Lung (tissue), 13 donors: Measurements from ENCODE around the gene INTS4. TPM values are rescaled to one million over a fixed set of nuclear protein-coding genes. Genes with fewer than 3 reads are reported as not detected.

ENCODE experiments used
- ATAC-seq: fragments of 200-7000 bp; cut with Tn5 transposase; one replicate; pipeline ENCODE4 v1.9.1; 2020; ENCODE audit warnings: moderate number of reproducible peaks; ENCODE audit not compliant: insufficient read depth, low FRiP score
- DNase-seq, 3 donors: peaks; one replicate each; pipeline ENCODE4 v3.0.0-alpha.2; 2013 to 2017
- H3K27ac ChIP-seq, 2 donors: one replicate each; pipeline ENCODE4 v1.5.1; 2013; ENCODE audit warnings: mild to moderate bottlenecking in 2 of 2, moderate library complexity in 2 of 2, control low read depth in 1 of 2, inconsistent platforms in 1 of 2, low read depth in 1 of 2, low read length in 1 of 2
- H3K27me3 ChIP-seq, 3 donors: one replicate each; pipeline ENCODE4 v1.5.1; 2013; ENCODE audit warnings: low read length in 2 of 3; ENCODE audit not compliant: control insufficient read depth in 3 of 3, insufficient read depth in 3 of 3
- H3K36me3 ChIP-seq, 4 donors: one replicate each; pipeline ENCODE4 v1.5.1; 2013; ENCODE audit warnings: low read length in 4 of 4, mild to moderate bottlenecking in 1 of 4, moderate library complexity in 1 of 4; ENCODE audit not compliant: control insufficient read depth in 4 of 4, insufficient read depth in 4 of 4
- H3K4me1 ChIP-seq, 5 donors: one replicate each; pipeline ENCODE4 v1.5.1; 2013; ENCODE audit warnings: low read length in 5 of 5, mild to moderate bottlenecking in 2 of 5, moderate library complexity in 1 of 5; ENCODE audit not compliant: control insufficient read depth in 5 of 5, insufficient read depth in 5 of 5
- H3K4me3 ChIP-seq: one replicate; pipeline ENCODE4 v1.5.1; 2013; ENCODE audit warnings: mild to moderate bottlenecking, control low read depth, moderate library complexity
- H3K9ac ChIP-seq, 2 donors: one replicate each; pipeline ENCODE4 v1.5.1; 2013; ENCODE audit warnings: low read length in 2 of 2, control low read depth in 1 of 2; ENCODE audit not compliant: insufficient read depth in 1 of 2
- H3K9me3 ChIP-seq, 4 donors: one replicate each; pipeline ENCODE4 v1.5.1; 2013; ENCODE audit warnings: low read length in 3 of 4, mild to moderate bottlenecking in 1 of 4, moderate library complexity in 1 of 4; ENCODE audit not compliant: control insufficient read depth in 4 of 4, insufficient read depth in 3 of 4
- CTCF ChIP-seq: IDR thresholded peaks from 2 replicates; pipeline ENCODE4 v1.5.1; 2012; ENCODE audit warnings: mild to moderate bottlenecking; ENCODE audit errors: control extremely low read depth, extremely low read depth
- WGBS, 2 donors: extraction: QIAGEN DNeasy Blood & Tissue Kit; methylation state at CpG; one replicate each; pipeline ENCODE4 v1.1.7; 2013; 5-methylcytosine and 5-hydroxymethylcytosine counted together
- polyA plus RNA-seq, 2 donors: library from polyadenylated mRNA; stranded (reverse); fragments of 200-250 nt; gene quantifications; one replicate each; pipeline ENCODE4 v1.2.1, GENCODE V29; 2013
- small RNA-seq: library from RNA; depleted of rRNA; stranded (forward); fragments of <200 nt; gene quantifications from one replicate; pipeline ENCODE3, GENCODE V24; 2014; ENCODE audit warnings: low replicate concordance
- total RNA-seq, 2 donors: library from RNA; depleted of rRNA in 1 of 2; stranded (reverse); fragments of >200 nt in 1 of 2; gene quantifications; one replicate each; pipeline ENCODE4 v1.2.1, GENCODE V29; 2014 to 2021
- donor health status: control.
- donor health status: control.
- donor health status: Bipolar disorder and iron deficiency.
- donor health status: healthy.
- donor health status: DM: yes; HTN: yes; CAD: no.

The INTS4 gene
- total and polyA plus RNA-seq, 4 donors: 15.8 to 56.2 (median 22.9) TPM

- 90 to 92% methylated on average over 4 of the region's 4 CpGs for WGBS, 2 donors
- H3K4me3 ChIP-seq: no peak overlapping the region
- no peak for ATAC-seq
Measured at GRCh38 chr11:77833302-77833701, 161.2 kb downstream of the INTS4 start.

GRCh38 chr11:77828926-77829325 lies 165.5 kb downstream of the INTS4 start:
- DNase-seq (no peak), ATAC-seq (no peak)
- 97% methylated on average over 2 of the region's 2 CpGs for WGBS, 2 donors
- Histone ChIP-seq H3K36me3 (peaks cover 0 to 8% (median 2%) of the 10 kb centered on the region in 4 donors), H3K9me3 (peaks cover 0 to 3% (median 0%) of the 10 kb centered on the region in 4 donors), H3K27ac (no peak overlapping the region), H3K9ac (no peak overlapping the region), H3K27me3 (no peaks in the 10 kb centered on the region), H3K4me3 (no peak overlapping the region), H3K4me1 (peaks cover 0 to 3% (median 0%) of the 10 kb centered on the region in 5 donors)
- TF ChIP-seq CTCF: no peak

More at GRCh38 chr11:77833302-77833701, 161.2 kb downstream of the INTS4 start:
- Histone ChIP-seq H3K9me3 (peaks cover 0 to 3% (median 0%) of the 10 kb centered on the region in 4 donors), H3K36me3 (peaks cover 0 to 11% (median 0%) of the 10 kb centered on the region in 4 donors), H3K27me3 (no peaks in the 10 kb centered on the region), H3K4me1 (no peaks in the 10 kb centered on the region), H3K9ac (no peak overlapping the region), H3K27ac (no peak overlapping the region)
- TF ChIP-seq CTCF: no peak
- no peak for DNase-seq

Small RNAs within 50 kb of the gene (small RNA-seq; reads per million reads assigned to genes)
- gene AP002812.4: not detected

Other genes starting within 250 kb of the INTS4 start
- 100 to 1,000 TPM in 1 of 2 donors, 10 to 100 TPM in 1; 47.3 to 110 TPM for gene RSF1, start 173.9 kb downstream of the INTS4 start, total RNA-seq
- gene RSF1, start 173.9 kb downstream of the INTS4 start, polyA plus RNA-seq: 10 to 100 TPM in 1 of 2 donors, 1 to 10 TPM in 1; 9.8 to 11.0 TPM
- gene AAMDC, start 173.5 kb downstream of the INTS4 start, total RNA-seq: 10 to 100 TPM; 28.5 to 29.4 TPM
- 10 to 100 TPM; 26.2 to 77.9 TPM for gene AAMDC, start 173.5 kb downstream of the INTS4 start, polyA plus RNA-seq
- gene KCTD14, start 28.6 kb upstream of the INTS4 start, total RNA-seq: 10 to 100 TPM in 1 of 2 donors, 1 to 10 TPM in 1; 6.4 to 21.3 TPM
- gene KCTD14, start 28.6 kb upstream of the INTS4 start, polyA plus RNA-seq: 10 to 100 TPM; 14.8 to 24.0 TPM
- not detected for gene THRSP, start 69.2 kb upstream of the INTS4 start, total RNA-seq
- under 1 TPM; 0.03 to 0.12 TPM for gene THRSP, start 69.2 kb upstream of the INTS4 start, polyA plus RNA-seq
- 100 to 1,000 TPM in 1 of 2 donors, 10 to 100 TPM in 1; 55.7 to 190 TPM for gene NDUFC2, start 85.2 kb upstream of the INTS4 start, total RNA-seq
- 100 to 1,000 TPM; 160 to 182 TPM for gene NDUFC2, start 85.2 kb upstream of the INTS4 start, polyA plus RNA-seq
- 10 to 100 TPM; 34.8 to 36.2 TPM for gene ALG8, start 145.0 kb upstream of the INTS4 start, total RNA-seq
- gene ALG8, start 145.0 kb upstream of the INTS4 start, polyA plus RNA-seq: 10 to 100 TPM; 25.1 to 62.8 TPM
- gene KCTD21, start 194.0 kb upstream of the INTS4 start, total RNA-seq: 10 to 100 TPM in 1 of 2 donors, 1 to 10 TPM in 1; 8.9 to 10.8 TPM
- 1 to 10 TPM; 4.1 to 6.1 TPM for gene KCTD21, start 194.0 kb upstream of the INTS4 start, polyA plus RNA-seq
- gene USP35, start 194.3 kb upstream of the INTS4 start, total RNA-seq: 1 to 10 TPM; 4.9 to 9.6 TPM
- gene USP35, start 194.3 kb upstream of the INTS4 start, polyA plus RNA-seq: 1 to 10 TPM; 4.9 to 6.2 TPM